ENCODE measurements around the gene PDE8B. TPM values are rescaled to one million over a fixed set of nuclear protein-coding genes. Genes with fewer than 3 reads are reported as not detected.

The PDE8B gene
- total RNA-seq, 4 donors from 2014 or later: 1.1 to 3.9 (median 1.5) TPM

GRCh38 chr5:77302653-77303052, 92.2 kb downstream of the PDE8B start:
- Histone ChIP-seq H3K4me1 (no peaks in the 10 kb centered on the region), H3K27me3 (no peaks in the 10 kb centered on the region), H3K36me3 (no peaks in the 10 kb centered on the region), H3K9me3 (no peaks in the 10 kb centered on the region), H3K4me3 (no peak overlapping the region), H3K27ac (no peak overlapping the region)
- no peak for TF ChIP-seq EP300 (IDR thresholded peaks at IDR 0.05)
- 87% methylated on average over 3 of the region's 3 CpGs for WGBS
- no peak for DNase-seq (ENCODE audit: low spot score in 2 of 2)

- WGBS: 76% methylated on average over 1 of the region's 1 CpG
These were observed 93.9 kb downstream of the PDE8B start for GRCh38 chr5:77304388-77304787.

GRCh38 chr5:77305222-77305846, 94.9 kb downstream of the PDE8B start:
- no peak overlapping the region for H3K4me3 ChIP-seq
- no peaks in the 10 kb centered on the region for H3K4me1 ChIP-seq
- no peak overlapping the region for H3K27ac ChIP-seq
- no peaks in the 10 kb centered on the region for H3K9me3 ChIP-seq
- H3K36me3 ChIP-seq: no peaks in the 10 kb centered on the region
- WGBS: 68% methylated on average over 2 of the region's 2 CpGs
- no peaks in the 10 kb centered on the region for H3K27me3 ChIP-seq
- TF ChIP-seq, protein P1, sequence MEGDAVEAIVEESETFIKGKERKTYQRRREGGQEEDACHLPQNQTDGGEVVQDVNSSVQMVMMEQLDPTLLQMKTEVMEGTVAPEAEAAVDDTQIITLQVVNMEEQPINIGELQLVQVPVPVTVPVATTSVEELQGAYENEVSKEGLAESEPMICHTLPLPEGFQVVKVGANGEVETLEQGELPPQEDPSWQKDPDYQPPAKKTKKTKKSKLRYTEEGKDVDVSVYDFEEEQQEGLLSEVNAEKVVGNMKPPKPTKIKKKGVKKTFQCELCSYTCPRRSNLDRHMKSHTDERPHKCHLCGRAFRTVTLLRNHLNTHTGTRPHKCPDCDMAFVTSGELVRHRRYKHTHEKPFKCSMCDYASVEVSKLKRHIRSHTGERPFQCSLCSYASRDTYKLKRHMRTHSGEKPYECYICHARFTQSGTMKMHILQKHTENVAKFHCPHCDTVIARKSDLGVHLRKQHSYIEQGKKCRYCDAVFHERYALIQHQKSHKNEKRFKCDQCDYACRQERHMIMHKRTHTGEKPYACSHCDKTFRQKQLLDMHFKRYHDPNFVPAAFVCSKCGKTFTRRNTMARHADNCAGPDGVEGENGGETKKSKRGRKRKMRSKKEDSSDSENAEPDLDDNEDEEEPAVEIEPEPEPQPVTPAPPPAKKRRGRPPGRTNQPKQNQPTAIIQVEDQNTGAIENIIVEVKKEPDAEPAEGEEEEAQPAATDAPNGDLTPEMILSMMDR (IDR thresholded peaks at IDR 0.05): no peak
- TF ChIP-seq EP300 (IDR thresholded peaks at IDR 0.05) (no peak), POLR2AphosphoS5 (IDR thresholded peaks at IDR 0.05) (no peak), POLR2A (IDR thresholded peaks at IDR 0.05) (no peak)
- no peak for DNase-seq (ENCODE audit: low spot score in 2 of 2)

More at GRCh38 chr5:77304388-77304787, 93.9 kb downstream of the PDE8B start:
- H3K9me3 ChIP-seq: no peaks in the 10 kb centered on the region
- TF ChIP-seq POLR2A (IDR thresholded peaks at IDR 0.05) (no peak), POLR2AphosphoS5 (IDR thresholded peaks at IDR 0.05) (no peak), EP300 (IDR thresholded peaks at IDR 0.05) (no peak)
- TF ChIP-seq, protein P1 (IDR thresholded peaks at IDR 0.05): no peak
- no peaks in the 10 kb centered on the region for H3K27me3 ChIP-seq
- H3K4me1 ChIP-seq: no peaks in the 10 kb centered on the region
- H3K27ac ChIP-seq: no peak overlapping the region
- no peaks in the 10 kb centered on the region for H3K36me3 ChIP-seq
- no peak overlapping the region for H3K4me3 ChIP-seq
- no peak for DNase-seq (ENCODE audit: low spot score in 2 of 2)

DNA sequence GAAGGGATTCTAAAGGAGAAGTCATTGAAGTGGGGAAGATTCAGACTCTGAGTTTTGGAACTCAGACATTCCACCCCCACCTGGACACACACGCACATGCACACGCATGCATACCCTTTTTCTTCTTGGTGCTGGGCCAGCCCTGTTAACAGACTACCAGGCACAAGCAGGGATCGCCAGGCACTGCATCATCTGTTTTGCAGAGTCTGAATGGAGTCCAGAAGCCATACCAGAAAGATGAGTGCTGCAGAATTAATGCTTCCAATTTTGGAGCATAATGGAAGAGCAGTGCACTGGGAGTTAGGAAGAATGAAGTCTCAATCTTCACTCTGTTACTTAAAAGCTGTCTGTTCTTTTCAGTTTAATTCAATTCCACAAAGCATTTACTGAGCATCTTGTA, 95.5 kb downstream of the PDE8B start:
- no peaks in the 10 kb centered on the region for H3K27me3 ChIP-seq
- H3K4me1 ChIP-seq: no peaks in the 10 kb centered on the region
- no peak overlapping the region for H3K27ac ChIP-seq
- no peak overlapping the region for H3K4me3 ChIP-seq
- WGBS: 62% methylated on average over 3 of the region's 3 CpGs
- no peaks in the 10 kb centered on the region for H3K36me3 ChIP-seq
- H3K9me3 ChIP-seq: no peaks in the 10 kb centered on the region
- TF ChIP-seq POLR2AphosphoS5 (IDR thresholded peaks at IDR 0.05): no peak
- no peak for TF ChIP-seq POLR2A (IDR thresholded peaks at IDR 0.05)
- TF ChIP-seq EP300 (IDR thresholded peaks at IDR 0.05): no peak
- TF ChIP-seq, protein P1 (IDR thresholded peaks at IDR 0.05): no peak
- DNase-seq (ENCODE audit: low spot score in 2 of 2): no peak

GRCh38 chr5:77306531-77306930, 96.1 kb downstream of the PDE8B start:
- Histone ChIP-seq H3K4me1 (no peaks in the 10 kb centered on the region), H3K9me3 (no peaks in the 10 kb centered on the region), H3K27ac (no peak overlapping the region), H3K27me3 (no peaks in the 10 kb centered on the region), H3K36me3 (no peaks in the 10 kb centered on the region), H3K4me3 (no peak overlapping the region)
- no peak for DNase-seq (ENCODE audit: low spot score in 2 of 2)
- no peak for TF ChIP-seq POLR2A (IDR thresholded peaks at IDR 0.05)
- no peak for TF ChIP-seq EP300 (IDR thresholded peaks at IDR 0.05)
- no peak for TF ChIP-seq POLR2AphosphoS5 (IDR thresholded peaks at IDR 0.05)
- TF ChIP-seq, protein P1 (IDR thresholded peaks at IDR 0.05): no peak
- WGBS: 59% methylated on average over 6 of the region's 6 CpGs

Data from suprapubic skin (tissue), 4 donors.